GM18907 (cell line): ENCODE data around the gene TNIP2.
"Not testable (repeated sequence)": the region's sequence is repeated elsewhere in the genome, so short reads cannot be mapped to it uniquely, and the experiment has no call there.

ENCODE experiments used
- ATAC-seq: cut with Tn5 transposase; IDR thresholded peaks from one replicate; pipeline ENCODE4 v1.9.1; 2021; ENCODE audit warnings: mild to moderate bottlenecking, moderate library complexity; ENCODE audit not compliant: unreplicated experiment

TNIP2 gene

DNA sequence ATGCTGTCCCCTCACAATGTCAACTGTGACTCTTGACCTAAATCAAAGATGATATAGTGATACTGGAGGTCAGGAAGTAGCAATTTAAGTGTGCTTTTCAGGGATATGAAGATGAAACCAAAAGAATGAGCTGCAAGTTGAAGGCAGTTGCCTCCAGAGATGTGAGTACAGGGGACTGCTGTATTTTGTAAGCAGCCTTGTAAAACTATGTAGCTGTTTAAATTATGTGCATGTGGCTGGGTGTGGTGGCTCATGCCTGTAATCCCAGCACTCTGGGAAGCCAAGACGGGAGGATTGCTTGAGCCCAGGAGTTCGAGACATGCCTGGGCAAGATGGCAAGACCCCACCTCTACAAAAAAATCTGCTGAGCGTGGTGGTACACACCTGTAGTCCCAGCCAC lies 15.1 kb upstream of the TNIP2 start:
- ATAC-seq = no peak

DNA sequence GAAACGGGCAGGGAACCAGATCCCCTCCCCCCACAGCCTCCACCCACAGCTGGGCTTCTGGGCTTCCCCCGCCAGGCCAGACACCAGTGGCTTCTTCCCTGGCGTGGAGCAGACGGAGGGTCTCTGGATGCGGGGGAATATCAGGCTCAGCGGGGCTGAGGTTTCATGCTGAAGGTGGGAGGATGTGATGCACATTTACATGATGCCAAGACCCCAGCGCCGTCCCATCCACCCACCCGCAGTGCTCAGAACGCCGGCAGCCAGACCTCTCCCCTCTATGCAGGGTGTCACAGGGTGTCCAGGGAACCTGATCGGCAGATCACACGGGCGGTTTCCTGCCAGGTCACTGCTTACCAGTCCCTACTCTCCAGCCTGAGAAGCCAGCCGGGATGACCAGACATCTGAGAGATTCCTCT lies 12.8 kb upstream of the TNIP2 start:
- ATAC-seq = no peak

DNA sequence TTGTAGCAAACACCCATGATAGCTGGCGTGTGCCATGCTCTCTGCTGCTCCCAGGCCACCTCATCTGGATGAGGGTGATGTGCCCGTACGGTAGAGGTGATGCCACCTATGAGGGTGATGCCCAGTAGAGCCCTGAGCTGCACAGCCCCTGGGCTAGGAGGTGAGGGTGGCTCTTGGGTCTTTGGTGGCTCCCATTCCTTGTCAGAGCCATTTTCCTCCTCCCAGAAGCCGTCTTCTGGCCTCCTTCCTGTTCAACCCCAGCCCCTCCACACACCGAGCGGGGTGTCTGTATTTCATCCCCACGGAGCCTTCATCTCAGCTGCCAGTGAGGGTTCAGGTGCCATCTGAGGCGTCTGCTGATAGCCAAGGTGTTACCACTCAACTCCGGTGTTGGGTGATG lies 12.0 kb upstream of the TNIP2 start:
- no peak for ATAC-seq

DNA sequence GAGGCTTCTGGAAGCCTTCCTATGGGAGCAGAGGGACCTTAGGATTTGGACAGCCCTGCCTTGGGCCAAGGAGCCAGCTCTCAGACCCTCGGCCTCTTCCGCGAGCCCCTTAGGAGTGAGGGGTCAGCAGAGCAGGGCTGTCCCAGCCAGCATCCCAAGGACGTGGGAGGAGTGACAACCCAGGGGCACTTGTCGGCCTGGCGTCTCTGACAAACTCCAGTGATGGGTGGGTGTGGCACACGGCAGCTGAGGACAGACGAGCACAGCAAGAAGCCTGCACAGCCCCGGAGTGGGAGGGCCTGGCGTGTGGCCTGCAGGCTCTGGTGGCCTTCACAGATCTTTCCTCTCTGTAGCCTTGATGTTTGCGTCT lies 11.6 kb upstream of the TNIP2 start:
- no peak for ATAC-seq

DNA sequence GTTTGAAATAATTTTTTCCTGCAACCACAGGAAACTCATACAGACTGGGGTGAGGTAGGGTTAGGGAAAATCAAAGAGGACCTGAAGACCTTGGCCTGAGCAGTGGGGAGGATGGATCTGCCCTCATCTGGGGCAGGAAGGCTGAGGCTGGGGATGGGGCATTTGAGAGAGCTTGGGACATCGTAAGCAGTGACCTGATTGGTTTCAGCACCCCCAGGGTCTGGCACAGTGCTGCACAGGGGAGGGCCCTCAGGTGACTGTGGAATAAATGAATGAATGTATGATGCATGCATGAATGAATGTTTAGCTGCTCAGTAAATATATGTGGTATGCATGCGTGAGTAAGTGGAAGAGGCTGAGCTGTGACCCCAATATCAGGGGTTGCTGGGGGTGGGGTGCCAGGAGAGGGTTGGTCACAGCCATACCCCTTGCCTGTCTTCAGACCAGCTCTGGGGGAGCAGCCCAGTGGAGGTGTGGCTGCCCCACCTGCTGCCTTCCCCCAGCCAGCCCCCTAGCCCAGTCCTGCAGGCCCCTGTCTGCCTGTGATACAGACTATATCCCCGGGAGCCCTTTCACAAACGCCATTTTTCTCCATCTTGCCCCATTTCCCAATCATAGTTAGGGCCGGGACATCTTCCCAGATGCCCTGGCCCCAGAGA lies 11.0 kb upstream of the TNIP2 start:
- no peak for ATAC-seq

DNA sequence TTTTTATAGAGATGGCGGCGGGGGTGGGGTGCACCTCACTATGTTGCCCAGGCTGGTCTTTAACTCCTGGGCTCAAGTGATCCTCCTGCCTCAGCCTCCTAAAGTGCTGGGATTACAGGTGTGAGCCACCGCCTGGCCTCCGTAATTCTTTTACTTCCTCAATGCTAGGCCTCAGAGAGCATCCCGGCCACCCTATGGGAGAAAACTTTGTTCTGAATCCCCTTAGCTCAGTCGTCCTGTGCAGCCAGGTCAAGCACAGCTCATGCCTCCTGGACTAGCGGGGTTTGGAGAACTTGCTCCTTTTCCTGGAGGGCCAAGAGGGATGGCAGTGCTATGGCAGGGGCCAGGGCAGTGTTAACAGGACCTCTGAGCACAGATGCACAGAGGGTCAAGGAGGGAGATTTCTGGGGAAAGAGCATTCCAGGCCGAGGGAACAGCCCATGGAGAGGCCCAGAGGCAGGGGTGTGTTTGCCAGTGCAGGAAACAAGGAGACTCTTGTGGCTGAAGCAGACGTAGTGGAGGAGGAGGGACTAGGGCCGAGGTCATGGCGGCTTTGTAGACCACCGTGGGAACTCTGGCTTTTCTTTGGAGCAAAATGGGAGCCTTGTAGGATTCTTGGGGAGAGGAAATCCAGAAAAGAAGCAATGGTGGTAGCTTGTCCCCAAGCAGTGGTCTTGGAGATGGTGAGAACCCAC lies 9.8 kb upstream of the TNIP2 start:
- ATAC-seq = no peak

DNA sequence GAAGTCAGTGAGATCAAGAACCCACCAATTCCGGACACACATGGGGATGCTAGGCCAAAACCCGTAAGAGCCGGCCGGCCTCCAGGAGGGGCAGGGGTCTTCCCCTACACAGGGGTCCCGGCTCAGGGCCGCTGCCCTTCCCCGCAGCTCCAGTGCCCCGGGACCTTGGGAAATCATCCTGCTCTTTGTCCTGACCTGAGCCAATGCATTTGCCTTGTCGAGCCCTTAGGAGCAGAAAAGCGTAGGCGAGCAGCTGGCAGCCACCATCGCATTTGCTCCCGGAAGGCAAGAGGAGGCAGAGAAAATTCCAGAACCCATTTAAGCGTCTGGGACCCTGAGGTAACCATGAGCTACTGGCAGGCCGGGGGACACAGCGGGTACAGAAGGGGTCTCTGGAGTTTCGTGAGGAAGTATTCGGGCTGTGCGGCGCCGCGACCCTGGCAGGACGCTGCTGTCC lies 7.4 kb upstream of the TNIP2 start:
- no peak for ATAC-seq

DNA sequence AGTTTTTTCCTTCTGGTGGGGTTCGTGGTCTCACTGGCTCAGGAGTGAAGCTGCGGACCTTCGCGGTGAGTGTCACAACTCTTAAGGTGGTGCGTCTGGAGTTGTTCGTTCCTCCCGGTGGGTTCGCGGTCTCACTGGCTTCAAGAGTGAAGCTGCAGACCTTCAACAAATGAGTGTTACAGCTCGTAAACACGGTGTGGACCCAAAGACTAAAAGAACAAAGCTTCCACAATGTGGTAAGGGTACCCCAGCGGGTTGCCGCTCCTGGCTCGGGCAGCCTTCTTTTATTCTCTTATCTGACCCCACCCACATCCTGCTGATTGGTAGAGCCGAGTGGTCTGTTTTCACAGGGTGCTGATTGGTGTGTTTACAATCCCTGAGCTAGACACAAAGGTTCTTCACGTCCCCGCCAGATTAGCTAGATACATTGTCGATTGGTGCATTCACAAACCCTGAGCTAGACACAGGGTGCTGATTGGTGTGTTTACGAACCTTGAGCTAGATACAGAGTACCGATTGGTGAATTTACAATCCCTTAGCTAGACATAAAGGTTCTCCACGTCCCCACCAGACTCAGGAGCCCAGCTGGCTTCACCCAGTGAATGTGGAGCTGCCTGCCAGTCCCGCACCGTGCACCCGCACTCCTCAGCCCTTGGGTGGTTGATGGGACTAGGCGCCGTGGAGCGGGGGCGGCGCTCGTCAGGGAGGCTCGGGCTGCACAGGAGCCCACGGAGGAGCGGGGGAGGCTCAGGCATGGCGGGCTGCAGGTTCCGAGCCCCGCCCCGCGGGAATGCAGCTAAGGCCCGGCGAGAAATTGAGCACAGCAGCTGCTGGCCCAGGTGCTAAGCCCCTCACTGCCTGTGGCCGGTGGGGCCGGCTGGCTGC lies 6.6 kb upstream of the TNIP2 start:
- ATAC-seq = not testable (repeated sequence)

DNA sequence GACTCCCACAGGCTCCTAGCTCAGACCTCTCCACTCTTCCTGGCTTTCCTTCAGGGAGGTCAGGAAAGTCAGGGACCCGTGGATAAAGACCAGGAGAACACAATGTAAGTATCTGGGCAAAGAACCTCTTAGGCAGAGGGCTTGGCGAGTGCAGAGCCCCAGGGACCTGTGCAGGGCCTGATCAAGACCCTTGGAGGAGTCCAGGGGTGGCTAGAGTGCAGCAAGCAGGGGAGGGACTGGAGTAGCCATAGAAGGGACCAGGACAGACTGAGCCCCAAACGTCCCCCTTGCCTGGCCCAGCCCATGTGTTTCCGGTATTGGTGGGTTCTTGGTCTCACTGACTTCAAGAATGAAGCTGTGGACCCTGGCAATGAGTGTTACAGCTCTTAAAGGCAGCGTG lies 5.9 kb upstream of the TNIP2 start:
- ATAC-seq = no peak

DNA sequence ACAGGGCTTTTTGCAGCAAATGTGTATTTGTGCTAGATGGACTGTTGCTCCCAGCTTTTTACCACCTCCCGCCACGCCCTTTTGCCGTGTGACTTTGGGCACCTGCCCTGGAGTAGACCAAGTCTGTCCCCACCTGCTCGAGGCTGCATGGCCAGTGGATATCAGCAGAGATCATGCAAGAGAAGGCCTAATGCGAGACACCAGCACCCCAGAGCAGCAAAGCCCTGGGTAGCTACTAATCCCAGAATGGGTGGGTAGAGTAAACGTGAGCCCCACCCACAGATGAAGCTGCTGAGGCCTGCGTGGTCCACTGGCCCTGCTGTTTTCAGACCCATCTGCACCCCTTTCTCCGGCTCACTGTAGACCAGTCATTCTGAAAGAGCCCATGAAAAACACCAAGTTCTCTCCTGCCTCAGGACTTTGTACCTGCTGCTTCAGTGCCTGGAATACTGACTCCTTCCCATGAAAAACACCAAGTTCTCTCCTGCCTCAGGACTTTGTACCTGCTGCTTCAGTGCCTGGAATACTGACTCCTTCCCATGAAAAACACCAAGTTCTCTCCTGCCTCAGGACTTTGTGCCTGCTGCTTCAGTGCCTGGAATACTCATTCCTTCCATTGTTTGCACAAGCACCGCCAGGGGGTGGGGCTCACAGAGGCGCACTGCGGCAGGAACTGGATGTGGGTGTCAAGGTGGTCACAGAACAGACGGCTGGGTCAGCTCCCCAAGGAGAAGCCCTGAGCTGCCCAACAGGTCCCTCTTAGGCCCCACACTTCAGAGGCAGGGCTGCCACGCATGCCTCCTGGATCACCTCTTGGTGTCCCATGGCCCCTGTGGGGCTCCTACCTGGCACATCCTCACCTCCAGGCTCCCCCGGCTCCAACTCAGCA lies 5.1 kb upstream of the TNIP2 start:
- ATAC-seq = no peak

DNA sequence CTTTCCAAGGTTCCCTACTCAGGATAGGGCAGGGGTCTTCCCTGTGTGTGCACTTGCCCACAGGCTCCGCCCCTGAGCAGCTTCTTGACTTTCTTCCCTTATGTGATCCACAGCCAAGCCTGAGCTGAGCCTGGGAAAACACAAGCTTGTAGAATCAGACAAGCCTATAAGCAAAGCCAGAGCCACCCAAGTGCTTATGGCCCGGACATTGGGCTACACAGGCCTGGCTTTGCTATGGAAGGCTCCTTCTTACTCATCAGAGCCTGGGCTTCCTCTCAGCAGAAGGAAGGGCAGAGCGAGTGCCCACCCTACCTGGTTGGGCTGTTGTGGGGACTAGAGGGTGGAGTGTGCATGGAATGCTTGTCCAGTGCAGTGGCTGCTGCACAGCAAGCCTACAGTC lies 1.3 kb upstream of the TNIP2 start:
- no peak for ATAC-seq

DNA sequence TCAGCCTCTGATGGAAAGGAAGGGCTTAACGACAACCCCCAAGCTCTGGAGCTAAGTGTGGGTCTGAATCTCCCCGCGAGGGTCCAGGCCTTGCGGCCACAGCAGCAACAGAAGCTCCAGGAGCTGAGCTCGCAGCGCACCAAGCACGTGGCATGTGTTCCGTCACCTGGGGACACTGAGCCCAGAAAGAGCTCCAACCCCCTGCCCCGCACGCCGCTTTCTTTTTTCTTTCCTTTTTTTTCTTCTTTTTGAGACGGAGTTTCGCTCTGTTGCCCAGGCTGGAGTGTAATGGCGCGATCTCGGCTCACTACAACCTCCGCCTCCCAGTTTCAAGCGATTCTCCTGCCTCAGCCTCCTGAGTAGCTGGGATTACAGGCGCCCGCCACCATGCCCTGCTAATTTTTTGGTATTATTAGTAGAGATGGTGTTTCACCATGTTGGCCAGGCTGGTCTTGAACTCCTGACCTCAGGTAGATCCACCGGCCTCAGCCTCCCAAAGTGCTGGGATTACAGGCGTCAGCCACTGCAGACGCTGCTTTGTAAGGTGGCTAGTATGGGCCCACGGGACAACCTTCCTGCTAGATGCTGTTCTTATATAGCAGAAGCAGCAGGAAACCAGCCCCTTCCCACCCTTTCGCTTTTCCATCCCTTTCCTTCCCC lies 685 bp upstream of the TNIP2 start:
- peak; percentile 8 for ATAC-seq

DNA sequence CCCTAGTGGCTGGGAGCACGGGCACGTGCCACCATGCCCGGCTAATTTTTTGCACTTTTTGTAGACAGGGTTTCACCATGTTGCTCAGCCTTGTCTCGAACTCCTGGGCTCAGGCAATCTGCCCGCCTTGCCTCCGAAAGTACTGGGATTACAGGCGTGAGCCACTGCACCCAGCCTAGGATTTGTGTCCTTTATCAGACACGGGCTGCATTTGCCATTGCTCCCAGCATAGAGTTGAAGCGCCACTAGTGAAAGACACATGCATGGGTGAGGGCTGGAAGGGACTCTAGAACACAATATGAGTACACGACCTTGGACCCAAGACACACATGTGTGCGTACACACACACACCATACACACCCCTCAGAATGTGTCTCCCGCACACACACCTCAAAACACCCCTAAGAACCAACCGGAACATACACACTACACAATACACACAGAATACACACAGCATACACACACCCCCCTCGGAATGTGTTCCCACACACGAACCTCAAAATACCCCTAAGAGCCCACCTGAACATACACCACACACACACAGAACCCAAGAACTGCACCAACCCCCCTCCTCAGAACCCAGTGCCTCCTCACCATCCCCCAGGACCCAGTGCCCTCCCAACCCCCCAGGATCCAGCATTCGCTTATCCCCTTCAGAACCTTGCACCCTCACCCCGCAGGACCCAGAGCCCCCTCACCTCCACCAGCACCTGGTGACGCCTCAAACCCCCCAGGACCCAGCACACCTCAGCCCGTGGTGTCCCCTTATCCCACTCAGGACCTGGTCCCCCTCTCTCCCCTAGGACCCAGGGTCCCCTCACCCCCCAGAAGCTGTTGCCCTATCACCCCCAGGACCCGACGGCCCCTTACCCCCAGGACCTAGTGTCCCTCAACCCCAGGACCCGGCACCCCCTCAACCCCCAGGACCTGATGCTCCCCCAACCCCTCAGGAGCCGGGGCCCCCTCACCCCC lies 1.0 kb downstream of the TNIP2 start:
- ATAC-seq = no peak

DNA sequence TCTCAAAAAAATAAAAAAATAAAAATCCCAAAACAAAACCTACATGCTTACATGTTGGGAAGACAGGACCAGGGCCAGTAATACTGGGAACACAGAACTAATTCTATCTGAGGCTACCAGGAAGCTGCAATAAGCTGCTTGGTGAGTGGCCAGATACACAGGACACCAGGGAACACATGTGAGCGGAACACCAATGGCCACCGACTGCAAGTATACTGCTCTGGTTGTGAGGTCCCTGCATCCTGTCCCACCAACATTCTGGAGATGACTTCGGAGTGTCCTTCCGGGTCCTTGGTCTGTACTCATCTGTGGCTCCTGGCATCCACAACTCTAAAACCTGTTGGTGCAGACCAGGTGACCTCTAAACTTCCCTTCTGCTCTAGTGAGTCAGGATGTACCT lies 2.7 kb downstream of the TNIP2 start:
- ATAC-seq = no peak

DNA sequence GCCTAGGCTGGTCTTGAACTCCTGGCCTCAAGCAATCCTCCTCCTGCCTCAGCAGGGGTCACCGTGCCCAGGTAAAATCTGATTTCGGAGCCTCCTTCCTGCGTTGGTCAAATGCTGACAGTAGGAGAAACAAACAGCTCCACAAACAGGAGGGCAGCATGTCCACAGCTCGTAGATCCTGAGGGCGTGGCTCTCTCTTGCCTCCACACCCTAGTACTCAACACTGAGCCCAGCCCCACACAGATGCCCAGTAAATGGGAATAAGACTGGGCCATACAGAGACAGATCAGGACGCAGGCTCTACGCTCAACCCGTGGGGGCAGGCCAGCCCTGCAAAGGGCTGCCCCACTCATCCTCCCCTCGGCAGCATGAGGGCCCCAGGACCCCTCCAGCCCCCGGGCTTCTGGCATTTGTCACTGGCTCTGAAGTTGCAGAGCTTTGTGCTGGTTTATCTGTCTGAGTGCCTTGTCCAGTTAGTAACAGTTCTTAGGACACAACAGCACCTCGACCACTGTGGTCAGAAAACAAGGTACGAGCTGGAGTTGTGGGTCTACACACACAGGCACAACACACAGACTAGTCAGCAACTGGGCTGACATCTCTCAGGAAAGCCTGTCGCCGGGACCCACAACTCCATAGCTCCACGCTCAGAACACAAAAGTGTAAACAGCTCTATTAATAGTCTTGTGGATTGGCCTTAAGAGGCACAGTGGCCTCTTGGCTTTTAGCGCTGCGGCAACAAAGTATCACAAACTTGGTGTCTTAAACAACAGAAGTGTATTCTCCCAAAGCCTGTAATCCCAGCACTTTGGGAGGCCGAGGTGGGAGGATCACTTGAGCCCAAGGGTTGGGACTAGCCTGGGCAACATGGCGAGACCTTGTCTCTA lies 5.2 kb downstream of the TNIP2 start:
- no peak for ATAC-seq

DNA sequence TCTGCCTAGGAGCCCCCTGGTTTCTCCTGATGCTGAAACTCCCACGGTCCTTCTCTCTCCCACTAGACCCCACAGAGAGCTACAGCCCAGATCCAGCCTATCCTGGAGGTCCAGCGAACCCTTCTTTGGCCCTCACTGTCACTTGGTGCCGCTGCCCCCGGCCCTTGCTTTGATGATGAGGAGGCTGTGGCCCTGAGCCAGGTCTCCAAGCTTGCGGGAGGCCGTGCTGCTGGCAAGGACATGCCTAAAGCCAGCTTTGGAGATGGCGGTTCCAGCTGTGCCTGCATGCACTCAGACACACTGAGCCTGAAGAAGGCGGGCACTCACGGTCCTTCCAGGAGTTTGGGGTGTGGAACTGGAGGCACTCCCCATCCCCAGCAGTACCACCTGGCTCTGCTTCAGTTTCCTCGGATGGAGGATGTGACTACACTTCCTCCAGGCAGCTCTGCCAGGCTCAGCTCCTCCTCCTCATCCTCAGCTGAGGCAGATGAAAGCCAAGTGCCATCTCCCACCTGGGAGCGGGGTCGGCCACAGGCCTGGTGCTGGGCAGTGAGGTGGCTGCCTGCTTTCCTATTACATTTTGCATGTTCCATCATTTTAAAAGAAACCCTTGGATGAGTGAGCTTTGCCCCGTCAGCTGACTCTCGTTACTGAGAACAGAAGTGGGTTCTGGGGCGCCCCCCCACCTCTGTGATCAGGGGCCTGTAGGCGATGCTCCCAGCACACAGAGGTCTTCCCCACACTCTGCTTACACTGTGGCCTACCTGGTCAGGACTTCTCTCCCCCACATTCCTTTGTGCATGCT lies 9.0 kb downstream of the TNIP2 start:
- ATAC-seq = no peak
